CD4-positive, alpha-beta memory T cell (primary cell): ENCODE data around the gene PIK3R4. TPM values are rescaled to one million over a fixed set of nuclear protein-coding genes. Genes with fewer than 3 reads are reported as not detected.
A peak's percentile ranks its signal among the peaks of the same experiment; 100 is the strongest.

Experiments used
- CTCF ChIA-PET: fragments of 350-600 bp; sonication (Branson Sonifier 250); formaldehyde crosslinking; loops from one replicate; lab custom pipeline; 2021; ENCODE audit warnings: inconsistent platforms; ENCODE audit not compliant: partially characterized antibody; lab: Charles Lee
- POLR2A ChIA-PET: fragments of 350-600 bp; sonication (Branson Sonifier 250); formaldehyde crosslinking; loops from one replicate; lab custom pipeline; 2021; ENCODE audit not compliant: partially characterized antibody; lab: Charles Lee
- DNase-seq, 5 donors: peaks; one replicate each; pipeline versions ENCODE4 v3.0.0 to v3.0.0-alpha.2; 2020 to 2022; ENCODE audit warnings: mixed read lengths in 1 of 5
- H3K27ac ChIP-seq: one replicate; pipeline ENCODE4 v1.7.0; 2013; ENCODE audit warnings: low read depth, low read length
- H3K27me3 ChIP-seq: 2 replicates; pipeline ENCODE4 v1.7.0; 2013; ENCODE audit warnings: mild to moderate bottlenecking, low read length, moderate library complexity; ENCODE audit not compliant: insufficient read depth
- H3K36me3 ChIP-seq: 2 replicates; pipeline ENCODE4 v1.7.0; 2013; ENCODE audit warnings: mild to moderate bottlenecking, low read length, moderate library complexity; ENCODE audit not compliant: insufficient read depth
- H3K4me1 ChIP-seq: 2 replicates; pipeline ENCODE4 v1.7.0; 2013; ENCODE audit warnings: mild to moderate bottlenecking, low read length, moderate library complexity; ENCODE audit not compliant: insufficient read depth
- H3K4me3 ChIP-seq, 2 donors: one replicate each; pipeline ENCODE4 v1.7.0; 2013; ENCODE audit warnings: low read length in 2 of 2, mild to moderate bottlenecking in 1 of 2
- H3K9me3 ChIP-seq, 2 donors: one replicate each; pipeline ENCODE4 v1.7.0; 2013; ENCODE audit warnings: low read length in 2 of 2, control low read depth in 1 of 2; ENCODE audit not compliant: control insufficient read depth in 1 of 2
- H3K27ac Mint-ChIP-seq, 7 donors: one replicate each; pipeline ENCODE4 v1.8.0; 2020 to 2021; ENCODE audit warnings: mixed read lengths in 7 of 7, mild to moderate bottlenecking in 6 of 7, inconsistent platforms in 3 of 7, moderate library complexity in 3 of 7
- H3K27me3 Mint-ChIP-seq, 2 donors: one replicate each; pipeline ENCODE4 v1.8.0; 2020 to 2021; ENCODE audit warnings: mixed read lengths in 2 of 2
- H3K36me3 Mint-ChIP-seq, 2 donors: one replicate each; pipeline ENCODE4 v1.8.0; 2020 to 2021; ENCODE audit warnings: mixed read lengths in 2 of 2, inconsistent platforms in 1 of 2, mild to moderate bottlenecking in 1 of 2
- H3K4me1 Mint-ChIP-seq, 4 donors: one replicate each; pipeline ENCODE4 v1.8.0; 2020 to 2021; ENCODE audit warnings: mixed read lengths in 4 of 4, mild to moderate bottlenecking in 1 of 4
- H3K4me3 Mint-ChIP-seq, 8 donors: one replicate each; pipeline ENCODE4 v1.8.0; 2020 to 2021; ENCODE audit warnings: mixed read lengths in 8 of 8, mild to moderate bottlenecking in 7 of 8, moderate library complexity in 6 of 8, inconsistent platforms in 3 of 8
- H3K9me3 Mint-ChIP-seq, 8 donors: one replicate each; pipeline ENCODE4 v1.8.0; 2020 to 2021; ENCODE audit warnings: mixed read lengths in 8 of 8, mild to moderate bottlenecking in 5 of 8, inconsistent platforms in 3 of 8, moderate library complexity in 1 of 8
- intact Hi-C: fragments of 100-400 bp; cut with micrococcal nuclease; formaldehyde crosslinking; loops from one replicate; pipeline ENCODE4 v1.15.1; 2023
- polyA plus RNA-seq, 2 donors: library from polyadenylated mRNA; unstranded; fragments of 300-500 nt; fragmentation: Illumina TruSeq; gene quantifications; one replicate each; pipeline ENCODE4 v1.2.3, GENCODE V29; 2021
- total RNA-seq, 2 experiments: library from RNA; stranded (reverse); gene quantifications; one replicate each; pipeline ENCODE4 v1.2.3, GENCODE V29; 2021

Gene PIK3R4
- total and polyA plus RNA-seq, 4 experiments from 2014 or later: 18.7 to 33.2 (median 31.0) TPM

- peak; percentile 55 to 63 (median 58) for DNase-seq
- H3K36me3 ChIP-seq: no peaks in the 10 kb centered on the region
- H3K9me3 Mint-ChIP-seq: no peaks in the 10 kb centered on the region
- peaks cover 4 to 12% of the 10 kb centered on the region in 2 donors for H3K27me3 Mint-ChIP-seq
- H3K36me3 Mint-ChIP-seq: no peaks in the 10 kb centered on the region
- H3K9me3 ChIP-seq: no peaks in the 10 kb centered on the region
- ChIA-PET POLR2A (interaction anchor here (1.4 to 1.5 kb wide), 2 partner anchors 133 to 135 kb away, joined by 5 to 7 read pairs; partner anchors contain the start of gene ATP2C1), CTCF (interaction anchor here (0.6 to 5.1 kb wide), 19 partner anchors 10 to 1640 kb away, joined by 3 to 65 read pairs (median 5); partner anchors contain the start of genes ATP2C1 and PIK3R4)
- H3K4me3 ChIP-seq: no peak overlapping the region
- intact Hi-C loops: loop anchor here (1.0 to 10.0 kb wide), 3 partner anchors 14 to 1425 kb away; partner anchors contain the start of gene PIK3R4
- no peak overlapping the region for H3K4me3 Mint-ChIP-seq
- no peaks in the 10 kb centered on the region for H3K27me3 ChIP-seq
- peak overlapping the region in 1 of 7 donors; percentile 65 for H3K27ac Mint-ChIP-seq
- H3K4me1 Mint-ChIP-seq: no peaks in the 10 kb centered on the region
- no peaks in the 10 kb centered on the region for H3K4me1 ChIP-seq
- no peak overlapping the region for H3K27ac ChIP-seq
Measured at GRCh38 chr3:130759692-130760338, 13.2 kb upstream of the PIK3R4 start.

DNA sequence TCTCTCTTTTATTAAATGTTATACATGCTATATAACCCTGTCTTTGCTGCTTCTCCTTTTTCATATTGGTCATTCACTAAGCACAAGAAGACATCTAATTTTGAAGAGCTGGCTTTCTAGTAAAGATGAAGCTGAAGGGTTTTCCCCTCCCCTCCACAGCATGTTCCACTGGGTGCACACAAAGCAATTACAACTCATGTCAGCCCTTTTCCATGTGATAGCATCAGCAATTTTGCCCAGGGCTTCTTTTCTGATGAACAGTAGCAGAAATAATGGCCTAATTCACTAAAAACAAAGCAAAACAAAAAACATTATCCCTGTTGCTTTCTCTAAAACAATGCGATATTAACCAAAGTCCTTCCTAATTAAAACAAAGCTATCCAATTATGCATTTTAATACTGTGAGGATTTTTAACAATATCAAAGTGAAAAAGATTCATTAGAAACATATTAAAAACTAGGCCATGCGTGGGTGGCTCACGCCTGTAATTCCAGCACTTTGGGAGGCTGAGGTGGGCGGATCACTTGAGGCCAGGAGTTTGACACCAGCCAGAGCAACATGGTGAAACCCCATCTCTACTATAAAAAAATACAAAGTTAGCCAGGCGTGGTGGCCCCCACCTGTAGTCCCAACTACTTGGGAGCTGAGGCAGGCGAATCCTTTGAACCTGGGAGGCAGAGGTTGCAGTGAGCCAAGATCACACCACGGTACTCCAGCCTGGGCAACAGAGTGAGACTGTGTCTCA lies 12.2 kb upstream of the PIK3R4 start:
- Histone ChIP-seq H3K4me1 (no peaks in the 10 kb centered on the region), H3K9me3 (no peaks in the 10 kb centered on the region), H3K27me3 (no peaks in the 10 kb centered on the region), H3K27ac (no peak overlapping the region), H3K4me3 (no peak overlapping the region), H3K36me3 (no peaks in the 10 kb centered on the region)
- H3K27ac Mint-ChIP-seq: no peak overlapping the region
- H3K4me3 Mint-ChIP-seq: no peak overlapping the region
- CTCF ChIA-PET: interaction anchor here (0.6 to 5.1 kb wide), 12 partner anchors 9 to 1641 kb away, joined by 3 to 65 read pairs (median 5); partner anchors contain the start of genes ATP2C1 and PIK3R4
- intact Hi-C loops: loop anchor here (1.0 to 10.0 kb wide), 3 partner anchors 12 to 1426 kb away; partner anchors contain the start of gene PIK3R4
- DNase-seq: no peak
- H3K36me3 Mint-ChIP-seq: no peaks in the 10 kb centered on the region
- POLR2A ChIA-PET: interaction anchor here (1.2 kb wide), 1 partner anchor 135 kb away, joined by 4 read pairs; the partner anchor contains the start of gene ATP2C1
- H3K27me3 Mint-ChIP-seq: peaks cover 2 to 8% of the 10 kb centered on the region in 2 donors
- no peaks in the 10 kb centered on the region for H3K4me1 Mint-ChIP-seq
- H3K9me3 Mint-ChIP-seq: no peaks in the 10 kb centered on the region

DNA sequence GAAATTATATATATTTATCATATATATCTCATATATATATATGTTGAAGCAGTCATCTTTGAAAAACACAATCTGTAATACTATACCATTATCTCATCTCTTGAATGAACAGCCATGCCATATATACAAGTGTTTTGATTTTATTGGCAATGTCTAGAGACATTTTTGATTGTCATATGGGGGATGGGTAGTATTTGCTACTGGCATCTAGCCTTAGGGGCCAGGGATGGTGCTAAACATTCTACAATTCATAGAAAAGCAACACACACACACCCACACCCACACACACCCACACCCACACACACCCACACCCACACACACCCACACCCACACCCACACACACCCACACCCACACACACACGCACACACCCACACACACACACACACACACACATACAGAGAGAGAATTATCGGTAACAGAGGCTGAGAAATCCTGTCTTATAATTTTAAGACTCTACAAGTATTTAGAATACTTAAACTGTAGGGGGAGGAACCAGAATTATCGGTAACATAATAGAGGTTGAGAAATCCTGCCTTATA lies 11.1 kb upstream of the PIK3R4 start:
- H3K4me3 Mint-ChIP-seq: no peak overlapping the region
- POLR2A ChIA-PET: no interaction called here
- intact Hi-C loops: loop anchor here (10.0 kb wide), 1 partner anchor 1427 kb away; no protein-coding TSS in a partner anchor

DNA sequence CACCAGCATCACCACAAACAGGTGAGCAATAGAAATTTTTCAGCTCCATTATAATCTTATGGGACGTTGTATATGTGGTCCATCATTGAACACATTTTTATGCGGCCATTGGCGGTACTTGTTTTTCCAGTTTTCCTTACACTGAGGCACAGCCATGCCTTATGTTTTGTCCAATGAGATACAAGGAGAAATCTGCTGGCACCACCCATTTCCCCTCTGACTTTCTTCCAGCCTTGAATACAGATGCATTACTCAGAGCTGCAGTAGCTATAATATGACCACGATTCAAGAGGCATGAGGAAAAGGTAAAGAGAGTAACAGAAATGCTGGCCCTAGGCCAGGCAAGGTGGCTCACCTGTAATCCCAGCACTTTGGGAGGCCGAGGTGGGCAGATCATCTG lies 9.0 kb upstream of the PIK3R4 start:
- Histone ChIP-seq H3K9me3 (no peaks in the 10 kb centered on the region), H3K27me3 (no peaks in the 10 kb centered on the region), H3K4me1 (no peaks in the 10 kb centered on the region), H3K27ac (no peak overlapping the region), H3K36me3 (no peaks in the 10 kb centered on the region), H3K4me3 (no peak overlapping the region)
- Mint-ChIP-seq H3K9me3 (no peaks in the 10 kb centered on the region), H3K4me1 (no peaks in the 10 kb centered on the region), H3K27ac (no peak overlapping the region), H3K36me3 (no peaks in the 10 kb centered on the region), H3K4me3 (no peak overlapping the region), H3K27me3 (no peaks in the 10 kb centered on the region)
- DNase-seq: no peak
- intact Hi-C loops: loop anchor here (10.0 kb wide), 1 partner anchor 1429 kb away; no protein-coding TSS in a partner anchor
- ChIA-PET CTCF (no interaction called here), POLR2A (no interaction called here)

More for the DNA sequence above, 11.1 kb upstream of the PIK3R4 start:
- no peaks in the 10 kb centered on the region for H3K9me3 ChIP-seq
- Mint-ChIP-seq H3K9me3 (no peaks in the 10 kb centered on the region), H3K27ac (no peak overlapping the region), H3K36me3 (no peaks in the 10 kb centered on the region), H3K4me1 (no peaks in the 10 kb centered on the region), H3K27me3 (peaks cover 0 to 4% of the 10 kb centered on the region in 2 donors)
- H3K4me1 ChIP-seq: no peaks in the 10 kb centered on the region
- no peaks in the 10 kb centered on the region for H3K36me3 ChIP-seq
- CTCF ChIA-PET: interaction anchor here (1.1 to 5.1 kb wide), 5 partner anchors 10 to 138 kb away, joined by 3 to 65 read pairs (median 5); partner anchors contain the start of gene ATP2C1
- no peak overlapping the region for H3K27ac ChIP-seq
- no peak for DNase-seq
- no peak overlapping the region for H3K4me3 ChIP-seq
- H3K27me3 ChIP-seq: no peaks in the 10 kb centered on the region

DNA sequence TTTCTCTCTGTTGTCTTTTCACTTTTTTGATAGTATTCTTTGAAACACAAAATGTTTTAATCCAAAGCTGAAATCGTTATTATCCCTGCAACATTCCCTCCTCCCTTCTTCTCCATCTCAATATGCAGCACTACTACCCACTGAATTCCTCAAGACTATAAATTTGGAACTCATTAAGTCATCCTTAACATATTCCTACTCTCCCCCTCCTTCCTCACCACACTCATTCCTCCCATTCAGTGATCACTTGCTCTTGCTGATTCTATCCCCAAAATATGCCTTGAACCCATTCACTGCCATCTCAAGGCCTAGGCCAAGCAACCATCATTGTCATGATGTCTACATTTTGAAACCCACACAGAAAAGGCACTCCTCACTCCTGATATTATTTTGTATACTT lies 2.4 kb upstream of the PIK3R4 start:
- Mint-ChIP-seq H3K27me3 (peaks cover 0 to 3% of the 10 kb centered on the region in 2 donors), H3K36me3 (peaks cover 0 to 12% of the 10 kb centered on the region in 2 donors), H3K4me1 (peaks cover 12 to 33% (median 25%) of the 10 kb centered on the region in 4 donors), H3K27ac (no peak overlapping the region), H3K9me3 (peaks cover 0 to 2% (median 0%) of the 10 kb centered on the region in 8 donors), H3K4me3 (no peak overlapping the region)
- H3K27me3 ChIP-seq: no peaks in the 10 kb centered on the region
- CTCF ChIA-PET: interaction anchor here (2.9 to 5.4 kb wide), 2 partner anchors 11 to 144 kb away, joined by 21 to 29 read pairs; partner anchors contain the start of gene ATP2C1
- H3K4me3 ChIP-seq: no peak overlapping the region
- H3K36me3 ChIP-seq: no peaks in the 10 kb centered on the region
- H3K9me3 ChIP-seq: no peaks in the 10 kb centered on the region
- DNase-seq: no peak
- POLR2A ChIA-PET: no interaction called here
- peaks cover 23% of the 10 kb centered on the region for H3K4me1 ChIP-seq
- no peak overlapping the region for H3K27ac ChIP-seq
- intact Hi-C loops: loop anchor here (10.0 kb wide), 1 partner anchor 574 kb away; no protein-coding TSS in a partner anchor

GRCh38 chr3:130748467-130748861 lies 1.8 kb upstream of the PIK3R4 start:
- peak overlapping the region; percentile 90 to 93 (median 92) for H3K4me3 Mint-ChIP-seq
- H3K4me3 ChIP-seq: peak overlapping the region in 1 of 2 donors; percentile 12
- H3K27ac Mint-ChIP-seq: peak overlapping the region in 6 of 7 donors; percentile 96 to 98 (median 98)

More at GRCh38 chr3:130748467-130748861, 1.8 kb upstream of the PIK3R4 start:
- Histone ChIP-seq H3K36me3 (no peaks in the 10 kb centered on the region), H3K27ac (peak overlapping the region; percentile 36), H3K9me3 (no peaks in the 10 kb centered on the region), H3K4me1 (peaks cover 28% of the 10 kb centered on the region), H3K27me3 (no peaks in the 10 kb centered on the region)
- H3K36me3 Mint-ChIP-seq: peaks cover 4 to 17% of the 10 kb centered on the region in 2 donors
- DNase-seq: no peak
- POLR2A ChIA-PET: interaction anchor here (0.8 to 3.9 kb wide), 2 partner anchors 13 to 145 kb away, joined by 3 to 29 read pairs; partner anchors contain the start of gene ATP2C1
- H3K9me3 Mint-ChIP-seq: peaks cover 0 to 2% (median 0%) of the 10 kb centered on the region in 8 donors
- intact Hi-C loops: loop anchor here (10.0 kb wide), 1 partner anchor 574 kb away; no protein-coding TSS in a partner anchor
- peaks cover 0 to 3% of the 10 kb centered on the region in 2 donors for H3K27me3 Mint-ChIP-seq
- CTCF ChIA-PET: interaction anchor here (1.2 to 5.4 kb wide), 3 partner anchors 11 to 145 kb away, joined by 3 to 29 read pairs (median 13); partner anchors contain the start of gene ATP2C1
- peaks cover 17 to 38% (median 30%) of the 10 kb centered on the region in 4 donors for H3K4me1 Mint-ChIP-seq
